ENCODE results near the gene ANKRD36.
"Not testable (repeated sequence)": the region's sequence is repeated elsewhere in the genome, so short reads cannot be mapped to it uniquely, and the experiment has no call there.

ANKRD36 gene

DNA sequence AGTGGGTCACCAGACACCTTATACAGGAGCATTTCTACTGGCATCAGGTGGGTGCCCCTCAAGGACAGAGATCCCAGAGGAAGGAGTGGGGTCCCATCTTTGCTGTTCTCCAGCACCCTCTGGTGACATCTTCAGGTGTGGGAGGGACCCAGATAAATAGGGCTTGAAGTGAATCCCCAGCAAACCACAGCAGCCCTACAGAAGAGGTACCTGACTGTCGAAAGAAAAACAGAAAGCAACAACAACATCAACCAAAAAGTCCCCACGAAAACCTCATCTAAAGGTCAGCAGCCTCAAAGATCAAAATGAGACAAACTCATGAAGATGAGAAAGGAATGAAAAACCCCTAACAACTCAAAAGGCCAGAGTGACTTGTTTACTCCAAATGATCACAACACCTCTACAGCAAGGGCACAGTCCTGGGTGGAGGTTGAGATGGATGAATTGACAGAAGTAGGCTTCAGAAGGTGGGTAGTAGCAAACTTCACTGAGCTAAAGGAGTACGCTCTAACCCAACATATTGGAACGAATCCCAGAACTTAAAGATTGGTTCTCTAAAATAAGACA, 163.4 kb downstream of the ANKRD36 start:
- DNase-seq, result not testable (repeated sequence)

DNA sequence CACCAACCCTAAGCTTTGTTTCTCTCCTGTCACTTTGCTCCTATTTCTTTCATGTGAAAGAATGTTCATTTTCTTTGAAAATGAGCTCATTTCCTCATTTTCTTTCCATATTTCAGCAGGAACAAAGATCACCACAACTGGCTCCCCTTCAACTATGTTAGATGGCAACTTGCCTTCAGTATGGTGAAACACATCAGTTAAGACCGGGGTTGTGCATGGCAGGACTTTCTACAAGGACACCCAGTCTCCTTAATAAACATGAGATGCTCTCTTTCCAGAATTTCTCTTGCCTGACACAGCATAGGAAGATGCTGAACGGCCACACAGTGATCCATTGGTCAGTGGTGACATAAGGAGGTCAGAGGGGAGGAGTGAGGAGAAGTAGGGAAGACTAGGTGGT, 172.2 kb downstream of the ANKRD36 start:
- not testable (repeated sequence) for DNase-seq

DNA sequence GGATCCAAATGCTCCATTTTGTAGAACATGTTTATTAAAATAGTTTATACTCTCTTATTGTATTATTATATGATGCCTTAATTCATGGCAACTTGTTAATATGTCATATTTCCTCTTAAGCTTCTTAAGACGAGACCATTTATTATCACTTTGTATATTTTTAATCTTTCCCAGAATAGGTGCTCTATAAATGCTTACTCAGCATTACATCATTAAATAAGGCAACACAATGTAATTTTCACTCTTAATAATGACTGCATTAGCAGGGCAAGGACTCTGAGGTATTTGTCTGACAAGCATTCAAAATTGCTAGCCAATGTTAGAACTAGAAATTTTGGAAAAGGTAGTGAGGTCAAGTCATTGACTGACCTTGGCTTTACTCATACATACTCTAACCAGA, 180.7 kb downstream of the ANKRD36 start:
- not testable (repeated sequence) for DNase-seq
